K562 (cell line): ENCODE results near the gene DGKB. TPM values are rescaled to one million over a fixed set of nuclear protein-coding genes. Genes with fewer than 3 reads are reported as not detected.
A peak's percentile ranks its signal among the peaks of the same experiment; 100 is the strongest.

Experiments used
- ATAC-seq: fragments of 200-7000 bp; cut with Tn5 transposase; 3 replicates; pipeline ENCODE4 v1.9.1; 2020; ENCODE audit warnings: moderate library complexity
- BruUV-seq: library from RNA; stranded (reverse); fragments of 400-500 nt; replicated peaks from 2 replicates; lab custom pipeline; 2021; lab: Mats Ljungman, UMichigan
- CTCF ChIA-PET: fragments of 300-600 bp; formaldehyde crosslinking; extraction: SDS; loops from one replicate; lab custom pipeline; 2021; ENCODE audit warnings: low intra/inter-chr PET ratio; lab: Yijun Ruan, JAX
- POLR2A ChIA-PET: fragments of 300-600, 350-650 bp; sonication (Branson Sonifier 250); formaldehyde crosslinking; extraction: SDS; loops from one replicate; lab custom pipeline; 2021; ENCODE audit warnings: antibody characterized with exemption, inconsistent platforms; lab: Yijun Ruan, JAX
- DNase-seq, 4 experiments: peaks; one replicate each; pipeline versions ENCODE4 v3.0.0 to v3.0.0-alpha.2; 2011 to 2018; ENCODE audit warnings: low spot score in 3 of 4, mixed read lengths in 3 of 4; ENCODE audit errors: extremely low read depth in 1 of 4
- FAIRE-seq: peaks from 2 replicates; lab custom pipeline; 2011; peaks lifted over from hg19 to GRCh38; lab: Jason Lieb, UNC
- H2AFZ ChIP-seq: 2 replicates; pipeline ENCODE4 v1.6.0; 2011; ENCODE audit warnings: low read depth, low read length, control low read depth, inconsistent platforms
- H3K27ac ChIP-seq: fragments of 200-600 bp; 3 replicates; pipeline ENCODE4 v1.8.0; 2011; ENCODE audit warnings: low read depth, mild to moderate bottlenecking, control low read depth, inconsistent platforms, low read length, moderate library complexity, mixed read lengths; ENCODE audit errors: extremely low read depth
- H3K27me3 ChIP-seq, 2 experiments: fragments of 300-600 bp in 1 of 2; 2 replicates in 1 of 2; 3 replicates in 1 of 2; pipeline versions ENCODE4 v1.6.0 to v1.8.0; 2011; ENCODE audit warnings: inconsistent platforms in 2 of 2, low read length in 2 of 2, mild to moderate bottlenecking in 1 of 2, mixed read lengths in 1 of 2, moderate library complexity in 1 of 2; ENCODE audit not compliant: control insufficient read depth in 2 of 2, insufficient read depth in 2 of 2
- H3K36me3 ChIP-seq: fragments of 300-600 bp; 3 replicates; pipeline ENCODE4 v1.8.0; 2011; ENCODE audit warnings: mild to moderate bottlenecking, low read length, inconsistent platforms; ENCODE audit not compliant: control insufficient read depth, insufficient read depth
- H3K4me1 ChIP-seq, 2 experiments: fragments of 200-600 bp in 1 of 2; replicated peaks in 1 of 2; 2 replicates in 1 of 2; 3 replicates in 1 of 2; pipeline versions ENCODE4 v1.5.1 to v1.8.0; 2011; ENCODE audit warnings: inconsistent platforms in 2 of 2, low read length in 2 of 2, mild to moderate bottlenecking in 1 of 2, mixed read lengths in 1 of 2, moderate library complexity in 1 of 2; ENCODE audit not compliant: control insufficient read depth in 2 of 2, insufficient read depth in 2 of 2
- H3K4me2 ChIP-seq: 2 replicates; pipeline ENCODE4 v1.6.1; 2011; ENCODE audit warnings: low read length, control low read depth, inconsistent platforms, mixed read lengths; ENCODE audit not compliant: insufficient read depth
- H3K4me3 ChIP-seq: fragments of 200-600 bp; sonication (generic), shearing (Covaris generic); 2 replicates; pipeline ENCODE4 v1.5.1; 2016; ENCODE audit warnings: control low read depth, inconsistent platforms
- H3K79me2 ChIP-seq: fragments of 200-600 bp; 3 replicates; pipeline ENCODE4 v1.8.0; 2011; ENCODE audit warnings: low read length, inconsistent platforms; ENCODE audit not compliant: control insufficient read depth, insufficient read depth
- H3K9ac ChIP-seq, 2 experiments: 2 replicates each; pipeline versions ENCODE4 v1.6.0 to v1.6.1; 2011; ENCODE audit warnings: low read depth in 2 of 2, low read length in 2 of 2, control low read depth in 1 of 2, inconsistent platforms in 1 of 2, mild to moderate bottlenecking in 1 of 2, mixed read lengths in 1 of 2; ENCODE audit not compliant: insufficient read depth in 1 of 2
- H3K9me1 ChIP-seq: one replicate; pipeline ENCODE4 v1.6.0; 2011; ENCODE audit warnings: inconsistent platforms, mild to moderate bottlenecking, low read length, moderate library complexity; ENCODE audit not compliant: control insufficient read depth, insufficient read depth
- H3K9me3 ChIP-seq: replicated peaks from 2 replicates; pipeline ENCODE4 v1.5.1; 2011; ENCODE audit warnings: low read depth, low read length, inconsistent platforms; ENCODE audit not compliant: control insufficient read depth, insufficient read depth
- H4K20me1 ChIP-seq: replicated peaks from 2 replicates; pipeline ENCODE4 v1.6.1; 2011; ENCODE audit warnings: low read length, inconsistent platforms, mixed read lengths; ENCODE audit not compliant: control insufficient read depth, insufficient read depth
- ATF1 ChIP-seq, 2 experiments: fragments of 450-650 bp in 1 of 2; IDR thresholded peaks; 2 replicates each; pipeline ENCODE4 v1.6.1; 2016; ENCODE audit warnings: missing compliant biosample characterization in 1 of 2, missing genetic modification characterization in 1 of 2
- BCL6 ChIP-seq: fragments of 250-450 bp; sonication (Bioruptor Pico); IDR thresholded peaks from 2 replicates; pipeline ENCODE4 v1.4.0; 2020
- CBFA2T2 ChIP-seq: fragments of 450-650 bp; conservative IDR thresholded peaks from 2 replicates; pipeline ENCODE4 v1.6.1; 2017; ENCODE audit warnings: mild to moderate bottlenecking
- CREB5 ChIP-seq: fragments of 250-450 bp; sonication (Bioruptor Pico); IDR thresholded peaks from 2 replicates; pipeline ENCODE4 v1.5.0; 2020; ENCODE audit warnings: mild to moderate bottlenecking
- FOXA1 ChIP-seq: fragments of 450-650 bp; IDR thresholded peaks from 2 replicates; pipeline ENCODE4 v1.6.1; 2016; ENCODE audit warnings: mild to moderate bottlenecking, borderline replicate concordance
- MAFG ChIP-seq: fragments of 450-650 bp; conservative IDR thresholded peaks from 2 replicates; pipeline ENCODE4 v1.6.1; 2016; ENCODE audit warnings: missing genetic modification characterization, missing compliant biosample characterization
- MLLT1 ChIP-seq, 2 experiments: fragments of 450-650 bp; IDR thresholded peaks; 2 replicates each; pipeline ENCODE4 v1.6.1; 2016
- PKNOX1 ChIP-seq: fragments of 450-650 bp; IDR thresholded peaks from 2 replicates; pipeline ENCODE4 v1.6.1; 2016
- STAT5B ChIP-seq: fragments of 250-450 bp; sonication (Bioruptor Pico); IDR thresholded peaks from 2 replicates; pipeline ENCODE4 v1.8.0; 2021; ENCODE audit warnings: mild to moderate bottlenecking, inconsistent platforms
- TCF3 ChIP-seq: sonication (generic); formaldehyde crosslinking; IDR thresholded peaks from 2 replicates; pipeline ENCODE4 v1.4.0; 2020; ENCODE audit warnings: mild to moderate bottlenecking, missing genetic modification reagents
- TEAD2 ChIP-seq: fragments of 450-650 bp; IDR thresholded peaks from 2 replicates; pipeline ENCODE4 v1.6.1; 2016; ENCODE audit warnings: missing genetic modification characterization, control low read depth, missing compliant biosample characterization
- ZNF232 ChIP-seq: sonication (generic); formaldehyde crosslinking; IDR thresholded peaks from 2 replicates; pipeline ENCODE4 v1.8.0; 2022; ENCODE audit warnings: mild to moderate bottlenecking, missing genetic modification reagents
- ZNF408 ChIP-seq: fragments of 250-450 bp; sonication (Bioruptor Pico); IDR thresholded peaks from 2 replicates; pipeline ENCODE4 v1.4.0; 2020; ENCODE audit warnings: low read depth, mild to moderate bottlenecking, moderate library complexity
- ZNF780A ChIP-seq: fragments of 250-450 bp; sonication (Bioruptor Pico); IDR thresholded peaks from 2 replicates; pipeline ENCODE4 v1.5.0; 2021; ENCODE audit warnings: mild to moderate bottlenecking
- WGBS: fragments of 100-300 bp; shearing (Covaris generic); methylation state at CpG from one replicate; pipeline ENCODE4 v1.1.6; 2016; ENCODE audit warnings: low coverage, mixed read lengths; ENCODE audit not compliant: insufficient coverage; ENCODE audit errors: missing lambda C conversion rate; 5-methylcytosine and 5-hydroxymethylcytosine counted together
- in situ Hi-C: fragments of 300-500 bp; cut with MboI; formaldehyde crosslinking; loops from 4 replicates; pipeline ENCODE4 v1.15.0; 2018; ENCODE audit warnings: inconsistent platforms, mixed read lengths
- intact Hi-C: fragments of 100-400 bp; cut with micrococcal nuclease; formaldehyde crosslinking; loops from 2 replicates; pipeline ENCODE4 v1.14.2; 2022
- polyA plus RNA-seq, 8 experiments: library from polyadenylated mRNA; depleted of rRNA in 4 of 8; stranded (reverse) in 5 of 8; unstranded in 3 of 8; fragments of >200 nt; fragmentation: Nextera tagmentation in 2 of 8; fragmentation: Illumina TruSeq in 1 of 8; extraction: Ambion mirVana in 2 of 8; extraction: Trizol in 1 of 8; gene quantifications; 2 replicates each; pipeline versions ENCODE4 v1.2.1 to v1.2.3, GENCODE V29; 2011 to 2014; ENCODE audit warnings: inconsistent platforms in 1 of 8, missing spikeins in 1 of 8
- total RNA-seq, 7 experiments: library from RNA; depleted of rRNA in 6 of 7; stranded (reverse); fragments of >200 nt in 6 of 7; fragmentation: Illumina TruSeq in 2 of 7; extraction: Trizol in 2 of 7; gene quantifications; 2 replicates each; pipeline versions ENCODE4 v1.2.1 to v1.2.3, GENCODE V29; 2011 to 2021; ENCODE audit warnings: low replicate concordance in 1 of 7

DGKB gene
- total and polyA plus RNA-seq, 9 of the 15 experiments (the other 6 are each of a cell fraction or from before 2014, with no cell fraction given): 0.01 TPM; not detected in 8

GRCh38 chr7:14184292-14184864, 718.2 kb downstream of the DGKB start:
- Histone ChIP-seq H3K79me2 (no peaks in the 10 kb centered on the region), H2AFZ (no peak overlapping the region), H3K4me1 (no peaks in the 10 kb centered on the region), H4K20me1 (no peaks in the 10 kb centered on the region), H3K4me3 (no peak overlapping the region), H3K27ac (no peak overlapping the region), H3K9me3 (no peaks in the 10 kb centered on the region), H3K27me3 (no peaks in the 10 kb centered on the region), H3K4me2 (no peak overlapping the region), H3K36me3 (no peaks in the 10 kb centered on the region), H3K9ac (no peak overlapping the region), H3K9me1 (no peaks in the 10 kb centered on the region)
- no peak for FAIRE-seq
- intact Hi-C loops: no loop called here
- no peak for ATAC-seq
- BruUV-seq: no TSS peak
- DNase-seq: peak in 1 of 4 experiments; percentile 1
- in situ Hi-C loops: no loop called here
- ChIA-PET CTCF (no interaction called here), POLR2A (no interaction called here)
- TF ChIP-seq MAFG (tag): peak; percentile 43; the same call in 1 of the 2 replicates
- no peak for TF ChIP-seq MLLT1 (IDR thresholded peaks at IDR 0.05)
- 1% methylated on average over 9 of the region's 10 CpGs for WGBS

- Histone ChIP-seq H3K36me3 (no peaks in the 10 kb centered on the region), H3K9me3 (no peaks in the 10 kb centered on the region), H3K4me1 (no peaks in the 10 kb centered on the region), H3K9ac (no peak overlapping the region), H3K4me2 (no peak overlapping the region), H3K9me1 (no peaks in the 10 kb centered on the region), H4K20me1 (no peaks in the 10 kb centered on the region), H2AFZ (no peak overlapping the region), H3K4me3 (no peak overlapping the region), H3K79me2 (no peaks in the 10 kb centered on the region), H3K27ac (no peak overlapping the region), H3K27me3 (no peaks in the 10 kb centered on the region)
- intact Hi-C loops: no loop called here
- no peak for DNase-seq
- POLR2A ChIA-PET: no interaction called here
- FAIRE-seq: no peak
- ATAC-seq: no peak
- 2% methylated on average over 6 of the region's 6 CpGs for WGBS
- CTCF ChIA-PET: no interaction called here
- in situ Hi-C loops: no loop called here
- no TSS peak for BruUV-seq
- TF ChIP-seq ZNF408 (CRISPR knock-in tag) (no peak), PKNOX1 (no peak), CBFA2T2 (no peak), TCF3 (CRISPR knock-in tag) (no peak), ZNF780A (CRISPR knock-in tag) (no peak), CREB5 (no peak), FOXA1 (no peak), ZNF232 (CRISPR knock-in tag) (no peak), TEAD2 (tag) (no peak), ATF1 (CRISPR knock-in tag; IDR thresholded peaks at IDR 0.05) (no peak), ATF1 (tag; IDR thresholded peaks at IDR 0.05) (no peak), STAT5B (CRISPR knock-in tag) (no peak), BCL6 (CRISPR knock-in tag) (no peak)
Observed at GRCh38 chr7:14179781-14180180, 722.8 kb downstream of the DGKB start.
